Measurements from ENCODE around the gene TMCO1.
"Not testable (repeated sequence)": the region's sequence is repeated elsewhere in the genome, so short reads cannot be mapped to it uniquely, and the experiment has no call there.

Gene TMCO1

DNA sequence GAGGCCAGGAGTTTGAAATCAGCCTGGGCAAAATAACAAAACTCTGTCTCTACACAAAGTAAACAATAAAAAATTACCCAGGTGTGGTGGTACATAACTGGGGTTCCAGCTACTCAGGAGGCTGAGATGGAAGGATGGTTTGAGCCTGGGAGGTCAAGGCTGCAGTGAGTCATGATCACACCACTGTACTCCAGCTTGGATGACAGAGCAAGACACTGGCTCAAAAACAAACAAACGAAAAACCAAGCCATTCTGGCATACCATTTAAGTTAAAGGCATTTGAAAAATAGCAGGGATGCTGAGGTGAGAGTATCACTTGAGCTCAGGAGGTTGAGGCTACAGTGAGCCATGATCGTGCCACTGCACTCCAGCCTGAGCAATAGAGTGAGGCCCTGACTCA, 65.0 kb downstream of the TMCO1 start:
- Histone ChIP-seq H3K27ac (no peak overlapping the region), H3K9me3 (no peaks in the 10 kb centered on the region), H3K9ac (no peak overlapping the region), H3K36me3 (no peaks in the 10 kb centered on the region), H3K4me2 (no peak overlapping the region), H3K4me1 (peaks cover 22% of the 10 kb centered on the region), H3K4me3 (no peak overlapping the region), H4K20me1 (no peaks in the 10 kb centered on the region), H3K27me3 (no peaks in the 10 kb centered on the region)
- TF ChIP-seq Cebpa-rat (IDR thresholded peaks at IDR 0.05): no peak

DNA sequence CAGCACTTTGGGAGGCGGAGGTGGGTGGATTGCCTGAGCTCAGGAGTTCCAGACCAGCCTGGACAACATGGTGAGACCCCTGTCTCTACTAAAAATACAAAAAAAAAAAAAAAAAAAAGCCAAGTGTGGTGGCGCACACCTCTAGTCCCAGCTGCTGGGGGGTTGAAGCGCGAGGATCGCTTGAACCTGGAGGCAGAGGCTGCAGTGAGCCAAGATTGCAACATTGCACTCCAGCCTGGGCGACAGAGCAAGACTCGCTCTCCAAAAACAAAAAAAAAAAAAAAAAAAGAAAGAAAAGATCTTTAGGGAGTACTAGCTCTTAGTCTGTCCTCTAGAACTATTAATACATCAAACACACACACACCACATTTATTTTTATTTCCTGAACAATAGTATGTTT, 66.7 kb downstream of the TMCO1 start:
- not testable (repeated sequence) for H3K9me3 ChIP-seq, H4K20me1 ChIP-seq, H3K27ac ChIP-seq

DNA sequence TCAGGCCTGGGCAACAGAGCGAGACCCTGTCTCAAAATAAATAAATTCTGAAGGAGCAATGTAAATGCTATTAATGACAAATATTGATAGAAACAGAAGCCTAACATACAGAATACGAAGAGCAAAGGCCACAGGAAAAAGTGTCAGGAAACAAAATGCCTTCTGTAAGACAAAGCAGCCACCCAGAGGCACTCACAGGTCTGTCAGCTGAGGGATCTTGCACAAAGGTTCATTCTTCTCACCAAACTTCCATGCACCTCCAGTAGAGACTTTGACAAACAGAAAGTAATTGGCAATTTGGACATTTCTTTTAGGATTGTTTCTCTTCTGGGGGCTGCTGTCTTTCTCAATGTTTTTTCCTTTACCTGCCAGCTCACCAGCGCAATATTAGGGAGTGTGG, 69.1 kb downstream of the TMCO1 start:
- Histone ChIP-seq H3K4me2 (peak overlapping the region; percentile 91; the same call in 1 of the 2 replicates), H4K20me1 (peaks cover 9% of the 10 kb centered on the region; the same call in 1 of the 2 replicates), H3K36me3 (peaks cover 7% of the 10 kb centered on the region), H3K4me1 (peaks cover 37% of the 10 kb centered on the region), H3K4me3 (no peak overlapping the region), H3K27ac (no peak overlapping the region), H3K9ac (no peak overlapping the region), H3K9me3 (peaks cover 3% of the 10 kb centered on the region), H3K27me3 (no peaks in the 10 kb centered on the region)
- no peak for TF ChIP-seq Cebpa-rat (IDR thresholded peaks at IDR 0.05)

More for the DNA sequence above, 66.7 kb downstream of the TMCO1 start:
- not testable (repeated sequence) for H3K27me3 ChIP-seq, H3K36me3 ChIP-seq, H3K9ac ChIP-seq, H3K4me2 ChIP-seq, H3K4me3 ChIP-seq
- H3K4me1 ChIP-seq: peaks cover 25% of the 10 kb centered on the region

DNA sequence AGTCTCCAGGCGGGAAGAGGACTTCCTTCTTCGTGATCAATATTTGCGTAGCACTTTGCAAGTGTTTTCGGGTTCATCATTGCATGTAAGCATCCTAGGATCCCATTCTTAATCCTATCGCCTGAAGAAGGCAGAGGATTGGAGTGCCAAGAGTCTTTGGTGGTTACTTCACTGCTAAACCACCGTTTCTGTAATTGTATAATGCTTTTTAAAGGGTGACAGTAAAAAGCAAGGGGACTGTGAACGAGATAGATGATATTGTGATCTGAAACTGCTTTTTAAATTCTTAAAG, 70.0 kb downstream of the TMCO1 start:
- peak overlapping the region; percentile 92 for H3K27ac ChIP-seq
- TF ChIP-seq Cebpa-rat (IDR thresholded peaks at IDR 0.05): no peak
- peak overlapping the region; percentile 74 for H3K4me3 ChIP-seq
- H3K9me3 ChIP-seq: peaks cover 9% of the 10 kb centered on the region
- peak overlapping the region; percentile 91 for H3K4me2 ChIP-seq
- H3K36me3 ChIP-seq: peaks cover 13% of the 10 kb centered on the region
- no peaks in the 10 kb centered on the region for H3K27me3 ChIP-seq
- H3K4me1 ChIP-seq: peaks cover 37% of the 10 kb centered on the region
- H4K20me1 ChIP-seq: peaks cover 9% of the 10 kb centered on the region; the same call in 1 of the 2 replicates
- peak overlapping the region; percentile 87 for H3K9ac ChIP-seq

DNA sequence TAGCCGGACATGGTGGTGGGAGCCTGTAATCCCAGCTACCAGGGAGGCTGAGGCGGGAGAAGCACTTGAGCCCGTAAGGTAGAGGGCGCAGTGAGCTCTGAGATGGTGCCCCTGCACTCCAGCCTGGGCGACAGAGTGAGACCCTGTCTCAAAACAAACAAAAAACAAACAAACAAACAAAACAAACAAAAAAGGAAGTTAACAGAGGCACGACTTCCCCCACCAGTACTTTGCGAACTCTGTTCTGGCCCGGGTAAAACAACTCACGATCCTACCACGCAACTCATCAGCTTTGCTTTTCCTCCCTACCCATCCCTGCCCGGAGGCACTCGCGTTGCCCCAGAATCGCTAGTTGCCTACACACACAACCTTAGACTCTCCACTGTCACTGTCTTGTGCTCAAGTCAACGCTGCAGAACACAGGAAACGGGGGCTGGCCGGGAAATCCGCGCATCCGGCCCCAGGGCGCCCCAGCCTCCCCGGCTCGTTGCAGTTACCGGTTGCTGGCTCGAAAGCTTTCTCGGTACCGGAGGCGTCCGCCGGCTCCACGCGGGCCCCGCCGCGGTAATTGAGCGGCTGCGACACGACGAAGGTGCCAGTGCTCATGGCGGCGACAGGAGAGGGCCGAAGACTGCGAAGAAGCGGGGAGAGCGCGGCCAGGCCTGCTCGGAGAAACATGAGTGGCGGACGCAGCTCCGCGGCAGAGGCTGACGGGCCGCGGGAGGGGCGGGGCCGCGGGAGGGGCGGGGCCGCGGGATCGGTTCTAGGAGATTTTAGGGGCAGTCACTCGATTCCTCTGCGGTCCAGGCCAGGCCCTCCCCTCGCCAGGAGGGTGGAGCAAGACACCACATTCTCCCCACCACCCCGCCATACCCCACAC, 70.5 kb downstream of the TMCO1 start, which contains the start of gene ALDH9A1:
Gene ALDH9A1 (minus strand): TSS at position 682 of the 880 bp plus-strand sequence. CDS start 4 bp downstream, at position 678.
- Histone ChIP-seq H3K4me1 (peaks cover 37% of the 10 kb centered on the region), H3K4me2 (peak within 1 kb of the TSS; percentile 91), H3K9me3 (peaks cover 9% of the 10 kb centered on the region), H3K4me3 (peak within 1 kb of the TSS; percentile 74), H3K36me3 (peaks cover 13% of the 10 kb centered on the region), H3K9ac (peak within 1 kb of the TSS; percentile 87), H3K27me3 (no peaks in the 10 kb centered on the region), H3K27ac (peak within 1 kb of the TSS; percentile 92), H4K20me1 (peaks cover 9% of the 10 kb centered on the region; the same call in 1 of the 2 replicates)
- TF ChIP-seq Cebpa-rat (IDR thresholded peaks at IDR 0.05): no peak

DNA sequence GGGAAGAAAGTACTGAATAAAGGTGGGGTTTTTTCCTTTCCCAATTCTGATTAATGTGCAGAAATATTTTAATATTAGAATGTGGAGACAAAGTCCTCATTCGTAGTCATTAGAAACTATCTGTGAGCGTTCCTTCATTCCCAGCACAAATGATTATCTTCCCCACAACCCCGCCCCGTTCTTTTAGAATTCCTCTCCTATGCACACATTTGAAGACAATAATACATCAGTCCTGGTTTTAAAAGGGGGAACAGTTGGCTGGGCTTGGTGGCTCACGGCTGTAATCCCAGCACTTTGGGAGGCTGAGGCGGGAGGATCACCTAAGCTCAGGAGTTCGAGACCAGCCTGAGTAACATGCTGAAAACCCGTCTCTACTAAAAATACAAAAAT, 71.2 kb downstream of the TMCO1 start:
- H3K9ac ChIP-seq: peak overlapping the region; percentile 87
- peaks cover 37% of the 10 kb centered on the region for H3K4me1 ChIP-seq
- peaks cover 13% of the 10 kb centered on the region for H3K36me3 ChIP-seq
- peaks cover 9% of the 10 kb centered on the region for H3K9me3 ChIP-seq
- H3K4me3 ChIP-seq: peak overlapping the region; percentile 74
- no peaks in the 10 kb centered on the region for H3K27me3 ChIP-seq
- no peak for TF ChIP-seq Cebpa-rat (IDR thresholded peaks at IDR 0.05)
- peak overlapping the region; percentile 92 for H3K27ac ChIP-seq
- peaks cover 9% of the 10 kb centered on the region; the same call in 1 of the 2 replicates for H4K20me1 ChIP-seq
- peak overlapping the region; percentile 91 for H3K4me2 ChIP-seq

DNA sequence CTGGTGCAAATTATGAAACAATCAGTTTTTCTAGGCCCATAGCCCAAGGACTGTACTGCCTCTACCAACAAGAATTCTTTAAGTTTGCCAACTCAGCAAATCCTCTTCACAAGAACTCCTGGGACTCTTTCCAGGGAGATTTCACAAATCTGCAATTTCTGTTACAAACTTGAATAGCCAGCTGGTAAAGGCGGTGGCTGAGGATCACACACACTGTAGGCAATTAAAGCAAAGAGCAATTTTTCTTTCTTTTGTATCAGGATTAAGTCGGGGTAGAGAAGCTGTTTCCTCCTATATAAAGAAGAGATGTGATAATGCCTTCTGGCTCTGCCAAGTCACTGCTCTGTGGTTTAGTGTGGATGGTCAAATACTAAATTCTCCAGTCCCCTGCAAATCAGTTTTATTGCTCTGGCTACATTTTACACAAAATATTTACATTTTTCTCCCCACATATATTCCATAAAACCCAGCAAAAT, 72.0 kb downstream of the TMCO1 start:
- H4K20me1 ChIP-seq: peaks cover 9% of the 10 kb centered on the region; the same call in 1 of the 2 replicates
- H3K4me2 ChIP-seq: peak overlapping the region; percentile 91
- peaks cover 9% of the 10 kb centered on the region for H3K9me3 ChIP-seq
- H3K4me1 ChIP-seq: peaks cover 30% of the 10 kb centered on the region
- H3K4me3 ChIP-seq: peak overlapping the region; percentile 74; the same call in 1 of the 2 replicates
- H3K27me3 ChIP-seq: no peaks in the 10 kb centered on the region
- H3K9ac ChIP-seq: peak overlapping the region; percentile 42
- no peak overlapping the region for H3K27ac ChIP-seq
- H3K36me3 ChIP-seq: peaks cover 17% of the 10 kb centered on the region
- no peak for TF ChIP-seq Cebpa-rat (IDR thresholded peaks at IDR 0.05)

DNA sequence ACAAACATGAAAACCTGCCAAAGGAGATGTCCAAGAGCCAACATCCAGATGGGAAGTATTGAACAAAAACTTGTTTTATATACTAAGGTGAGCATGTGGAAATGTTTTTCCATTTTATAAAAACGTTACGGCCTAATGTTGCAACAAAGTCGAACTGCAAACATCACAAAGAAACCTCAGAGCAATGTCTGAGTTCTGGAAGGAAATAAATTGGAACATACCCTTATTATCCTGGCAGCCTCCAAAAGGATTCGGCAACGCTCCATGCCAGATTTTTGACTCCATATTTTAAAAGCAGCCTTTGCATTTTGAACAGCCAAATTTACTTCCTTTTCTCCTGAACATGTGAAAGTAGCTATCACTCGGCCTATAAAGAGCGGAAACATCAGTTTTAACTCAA, 73.6 kb downstream of the TMCO1 start:
- H3K27ac ChIP-seq: no peak overlapping the region
- no peak overlapping the region for H3K4me2 ChIP-seq

DNA sequence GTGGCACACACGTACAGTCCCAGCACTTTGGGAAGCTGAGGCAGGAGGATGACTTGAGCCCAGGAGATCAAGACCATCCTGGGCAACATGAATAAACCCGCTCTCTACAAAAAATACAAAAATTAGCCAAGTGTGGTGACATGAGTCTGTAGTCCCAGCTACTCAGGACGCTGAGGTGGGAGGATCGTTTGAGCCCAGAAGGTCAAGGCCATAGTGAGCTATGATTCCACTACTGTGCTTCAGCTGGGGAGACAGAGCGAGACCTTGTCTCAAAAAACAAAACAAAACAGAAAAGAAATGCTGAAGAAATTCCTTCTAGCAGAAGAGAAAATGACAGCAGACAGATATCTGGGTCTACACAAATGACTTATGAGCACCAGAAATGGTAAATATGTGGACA, 80.6 kb downstream of the TMCO1 start:
- Histone ChIP-seq H3K9ac (no peak overlapping the region), H3K9me3 (peaks cover 18% of the 10 kb centered on the region), H3K36me3 (peaks cover 74% of the 10 kb centered on the region), H3K27me3 (no peaks in the 10 kb centered on the region), H3K27ac (no peak overlapping the region), H3K4me1 (0 out of 2 replicates have a peak, but pooled peaks cover 9% of the 10 kb centered on the region), H3K4me2 (no peak overlapping the region), H3K4me3 (no peak overlapping the region), H4K20me1 (peaks cover 12% of the 10 kb centered on the region)
- no peak for TF ChIP-seq Cebpa-rat (IDR thresholded peaks at IDR 0.05)

More for the DNA sequence above, 73.6 kb downstream of the TMCO1 start:
- H4K20me1 ChIP-seq: peaks cover 14% of the 10 kb centered on the region; the same call in 1 of the 2 replicates
- TF ChIP-seq Cebpa-rat (IDR thresholded peaks at IDR 0.05): no peak
- no peaks in the 10 kb centered on the region for H3K27me3 ChIP-seq
- no peak overlapping the region for H3K9ac ChIP-seq
- peaks cover 33% of the 10 kb centered on the region for H3K36me3 ChIP-seq
- H3K4me1 ChIP-seq: peaks cover 28% of the 10 kb centered on the region
- H3K4me3 ChIP-seq: no peak overlapping the region
- peaks cover 9% of the 10 kb centered on the region for H3K9me3 ChIP-seq

DNA sequence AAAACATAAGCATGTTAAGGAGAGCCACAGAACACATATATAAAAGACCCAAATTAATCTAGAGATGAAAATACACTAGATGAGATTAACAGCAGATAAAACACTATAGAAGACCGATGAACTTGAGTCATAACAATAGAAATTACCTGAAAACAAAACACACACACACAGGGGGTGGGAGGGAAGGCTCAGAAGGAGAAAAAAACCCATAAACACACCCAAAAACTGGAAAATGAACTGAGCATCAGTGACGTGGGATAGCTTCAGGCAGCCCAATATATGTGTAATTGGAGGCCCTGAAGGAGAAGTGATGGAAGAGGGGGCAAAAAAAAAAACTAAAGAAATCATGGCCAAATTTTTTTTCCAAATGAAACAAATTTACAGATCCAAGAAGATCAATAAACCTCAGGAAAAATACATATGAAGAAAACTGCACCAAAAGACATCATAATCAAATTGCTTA, 81.7 kb downstream of the TMCO1 start:
- H4K20me1 ChIP-seq: peaks cover 12% of the 10 kb centered on the region
- no peak overlapping the region for H3K27ac ChIP-seq
- H3K4me3 ChIP-seq: no peak overlapping the region
- no peaks in the 10 kb centered on the region for H3K27me3 ChIP-seq
- H3K9me3 ChIP-seq: peaks cover 18% of the 10 kb centered on the region
- peaks cover 84% of the 10 kb centered on the region for H3K36me3 ChIP-seq
- TF ChIP-seq Cebpa-rat (IDR thresholded peaks at IDR 0.05): no peak
- 0 out of 2 replicates have a peak, but pooled peaks cover 9% of the 10 kb centered on the region for H3K4me1 ChIP-seq
- no peak overlapping the region for H3K4me2 ChIP-seq
- H3K9ac ChIP-seq: no peak overlapping the region

Data from BLaER1 (cell line).